SH-SY5Y (cell line): ENCODE results near the gene NCKAP5L.

Source experiments
- GATA2 ChIP-seq: IDR thresholded peaks from 2 replicates; pipeline ENCODE4 v1.6.1; 2011; ENCODE audit warnings: mild to moderate bottlenecking, low read depth, low read length
- GATA3 ChIP-seq: IDR thresholded peaks from 2 replicates; pipeline ENCODE4 v1.6.1; 2011; ENCODE audit warnings: low read depth, mild to moderate bottlenecking, low read length, moderate library complexity

The NCKAP5L gene

GRCh38 chr12:49838973-49839633 lies 10.9 kb upstream of the NCKAP5L start:
- no peak for TF ChIP-seq GATA3
- no peak for TF ChIP-seq GATA2

DNA sequence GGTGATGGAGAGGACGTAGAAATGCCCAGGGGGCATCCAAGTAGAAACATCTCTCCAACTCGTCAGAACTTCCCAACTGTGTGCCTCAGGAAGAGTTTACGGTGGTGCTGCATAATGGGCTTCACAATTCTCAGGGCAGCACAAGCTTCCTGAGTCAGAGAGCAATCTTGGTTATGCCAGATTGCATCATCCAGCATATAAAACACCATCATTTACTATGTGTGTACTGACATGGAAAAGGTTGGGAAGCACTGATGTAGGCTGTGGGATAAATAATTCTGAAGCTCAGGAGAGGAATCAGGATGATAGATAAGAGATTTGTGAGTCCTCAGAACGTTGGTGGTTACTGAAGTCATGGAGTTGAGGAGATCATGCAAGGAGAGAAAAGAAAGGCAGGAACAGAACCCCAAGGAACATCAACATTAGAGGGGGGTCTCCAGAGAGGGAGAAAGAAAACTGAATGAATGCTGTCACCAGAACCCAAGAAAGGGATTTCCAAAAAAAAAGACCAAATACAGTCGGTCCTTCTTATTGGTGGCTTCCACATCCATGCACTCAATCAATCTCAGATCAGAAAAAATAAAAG lies 4.7 kb upstream of the NCKAP5L start:
- no peak for TF ChIP-seq GATA3
- TF ChIP-seq GATA2 = no peak

DNA sequence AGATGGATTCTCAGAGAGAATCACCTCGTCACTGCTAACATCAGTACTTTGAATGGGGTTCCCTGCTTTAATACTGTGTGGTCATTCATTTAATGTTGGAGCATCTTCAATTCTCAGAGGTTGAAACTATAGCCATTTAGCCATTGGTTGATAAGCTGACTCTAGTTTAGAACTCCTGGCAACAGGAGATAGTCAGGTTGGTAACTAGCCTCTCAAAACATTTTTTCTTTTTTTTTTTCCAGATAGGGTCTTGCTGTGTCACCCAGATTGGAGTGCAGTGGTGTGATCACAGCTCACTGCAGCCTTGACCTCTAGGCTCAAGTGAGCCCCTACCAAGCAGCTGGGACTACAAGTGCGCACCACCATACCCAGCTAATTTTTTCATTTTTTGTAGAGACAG lies 3.5 kb upstream of the NCKAP5L start:
- TF ChIP-seq GATA2 = no peak
- TF ChIP-seq GATA3 = no peak

DNA sequence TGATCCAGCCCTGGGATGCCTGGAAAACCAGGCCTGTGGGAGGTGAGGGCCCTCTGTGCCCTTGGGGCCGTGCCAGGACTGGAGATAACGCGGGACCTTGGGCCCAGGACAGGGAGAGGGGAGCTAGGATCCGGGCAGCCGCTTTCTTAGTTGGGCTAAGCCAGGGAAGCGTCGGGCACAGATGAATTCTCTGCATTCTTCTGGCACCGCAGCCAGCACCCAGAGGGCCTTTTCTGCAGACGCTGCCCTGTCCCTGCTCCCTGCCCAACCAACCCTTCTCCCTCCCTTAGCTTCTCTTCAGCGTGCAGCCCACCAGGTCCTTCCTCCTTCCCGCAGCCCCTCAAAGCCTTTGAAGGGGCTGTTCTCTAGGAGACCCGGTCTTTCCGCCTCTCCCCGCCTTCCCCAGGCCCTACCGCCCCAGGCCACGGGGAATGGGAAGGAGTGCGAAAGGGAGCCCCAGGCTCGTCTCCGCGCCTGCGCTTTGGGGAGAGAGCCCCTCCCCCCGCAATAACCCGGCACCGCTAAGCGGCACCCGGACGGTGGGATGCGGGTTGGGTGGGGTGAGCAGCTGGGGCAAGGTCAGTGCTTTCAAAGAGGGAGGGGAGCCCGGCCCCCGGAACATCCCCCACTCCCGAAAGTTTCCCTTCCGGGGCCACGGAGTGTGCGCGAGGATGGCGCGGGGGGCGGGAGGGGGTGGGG lies 663 bp downstream of the NCKAP5L start:
- TF ChIP-seq GATA2 (no peak), GATA3 (no peak)

- no peak for TF ChIP-seq GATA3
- TF ChIP-seq GATA2 = no peak
Observed at GRCh38 chr12:49827051-49827400, 1.2 kb downstream of the NCKAP5L start.

DNA sequence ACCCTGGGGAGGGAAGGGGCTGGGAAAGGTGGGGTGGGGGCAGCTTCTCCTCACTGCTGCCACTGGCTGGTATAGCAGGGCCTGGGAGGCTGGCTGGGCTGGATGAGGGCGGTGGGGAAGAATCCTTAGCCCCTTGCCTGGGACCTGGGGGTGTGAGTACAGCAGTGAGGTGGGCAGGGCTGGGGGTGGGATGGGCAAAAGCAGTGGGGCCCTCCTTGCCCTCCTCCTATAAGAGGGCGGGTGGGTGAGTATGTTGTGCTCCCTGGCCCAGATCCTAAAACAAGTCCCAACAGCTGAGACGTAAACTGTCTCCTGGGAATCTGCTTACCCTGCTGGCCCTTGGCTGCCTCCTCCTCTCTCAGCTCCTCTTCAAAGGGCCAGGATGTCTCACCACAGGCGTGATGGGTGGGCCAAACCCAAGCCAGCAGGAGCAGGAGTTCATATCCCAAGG lies 2.2 kb downstream of the NCKAP5L start:
- TF ChIP-seq GATA2 (no peak), GATA3 (no peak)

DNA sequence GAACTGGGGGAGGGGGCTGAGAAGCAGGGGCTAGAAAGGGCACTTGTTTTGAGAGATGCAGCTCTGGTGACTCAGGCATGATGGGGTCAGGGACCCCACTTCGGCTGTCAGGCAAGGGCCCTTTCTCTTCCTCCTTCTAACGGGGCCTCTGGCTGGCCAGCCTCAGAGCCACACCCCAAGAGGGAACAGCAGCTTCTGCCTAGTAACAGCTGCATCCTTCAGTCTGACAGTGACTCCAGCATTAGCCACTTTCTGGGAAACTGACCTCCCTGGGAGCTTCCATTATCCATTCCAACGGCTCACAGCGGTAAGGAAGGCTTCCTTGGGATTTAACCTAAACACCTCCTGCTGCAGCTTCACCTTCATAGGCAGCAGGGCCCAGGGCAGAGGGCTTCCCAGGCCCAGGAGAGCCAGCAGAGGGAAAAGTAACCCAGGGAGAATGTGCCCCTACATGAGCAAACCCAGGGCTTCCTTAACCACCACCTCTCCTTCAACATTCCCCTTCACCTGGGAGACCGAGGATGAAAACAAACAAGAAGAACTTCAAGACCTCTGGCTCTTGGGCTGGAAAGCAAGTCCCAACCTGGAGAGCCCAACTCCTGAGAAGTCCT lies 2.7 kb downstream of the NCKAP5L start:
- TF ChIP-seq GATA3 = no peak
- no peak for TF ChIP-seq GATA2

DNA sequence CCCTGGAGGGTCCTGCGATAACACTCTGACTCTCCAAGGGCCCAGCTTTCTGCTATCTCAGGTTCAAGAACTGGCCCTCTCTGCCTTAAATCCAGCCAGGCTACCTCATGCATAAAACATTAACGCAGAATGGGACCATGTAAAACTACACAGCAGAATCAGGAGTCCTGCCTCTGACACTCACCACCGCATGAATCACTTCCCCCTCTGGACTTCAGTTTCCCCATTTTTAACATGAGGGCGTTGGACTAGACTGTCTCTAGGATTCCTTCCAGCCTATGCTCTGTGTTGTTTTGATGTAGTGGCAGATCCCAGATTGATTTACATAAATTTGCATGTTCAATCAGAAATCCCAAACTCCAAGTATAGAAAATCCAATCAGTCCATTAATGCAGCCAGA lies 3.3 kb downstream of the NCKAP5L start:
- TF ChIP-seq GATA2 (no peak), GATA3 (no peak)

DNA sequence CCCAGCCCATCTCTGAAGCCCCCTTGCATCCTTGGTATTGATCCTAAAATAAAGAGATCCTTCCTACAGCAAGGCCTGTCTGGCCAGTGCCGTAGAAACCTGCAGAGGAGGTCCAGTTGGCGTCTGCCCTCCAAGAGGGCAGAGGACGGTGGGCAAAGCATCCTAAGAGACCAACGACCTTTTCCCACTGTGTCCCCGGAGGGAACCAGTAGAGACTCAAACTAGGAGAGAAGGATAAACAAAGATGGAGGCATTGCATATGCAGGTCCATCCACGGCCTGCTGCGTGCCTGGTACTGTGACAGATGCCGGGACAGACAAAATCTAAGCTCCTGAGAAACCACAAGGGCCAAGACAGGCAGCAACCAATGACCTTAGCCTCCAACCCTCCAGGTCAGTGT lies 3.8 kb downstream of the NCKAP5L start:
- no peak for TF ChIP-seq GATA2
- TF ChIP-seq GATA3 = no peak

DNA sequence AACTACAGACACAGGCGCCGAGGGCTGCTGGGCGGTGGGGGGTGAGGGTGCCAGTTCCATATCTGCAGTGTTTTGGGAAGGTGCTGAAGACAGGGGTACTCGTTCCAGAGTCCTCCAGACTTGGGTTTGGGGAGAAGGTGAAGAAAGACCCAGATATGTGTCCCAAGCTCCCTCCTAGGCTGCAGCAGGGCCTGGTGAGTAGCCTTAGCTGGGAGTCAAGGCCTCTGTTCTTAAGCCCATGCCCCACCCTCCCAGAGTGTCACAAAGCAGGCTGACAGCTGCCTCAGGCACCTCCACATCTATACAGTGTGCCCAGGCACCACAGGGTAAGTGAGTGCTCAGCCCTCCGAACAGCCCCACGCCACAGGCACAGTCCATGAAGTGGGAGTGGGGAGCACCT lies 4.3 kb downstream of the NCKAP5L start:
- TF ChIP-seq GATA3 = no peak
- TF ChIP-seq GATA2 = no peak

DNA sequence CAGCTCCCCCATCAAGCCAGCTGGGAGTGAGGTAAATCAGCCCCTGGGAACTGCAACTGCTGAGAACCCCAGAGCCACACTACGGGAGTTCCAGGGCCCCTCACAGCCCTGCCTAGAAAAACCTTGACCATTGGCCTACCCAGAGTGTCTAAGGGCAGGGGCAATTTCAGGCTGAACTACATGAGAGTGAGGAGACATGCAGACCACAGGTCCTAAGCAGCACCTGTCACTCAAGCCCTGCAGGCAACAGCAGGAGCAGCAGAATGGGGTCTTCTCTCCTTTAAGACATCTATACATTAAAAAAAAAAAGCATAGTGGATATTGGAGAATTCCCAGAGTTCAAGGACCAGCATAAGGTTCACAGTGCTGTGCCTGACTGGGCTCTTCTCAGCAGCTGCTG lies 4.9 kb downstream of the NCKAP5L start:
- TF ChIP-seq GATA3 = no peak
- no peak for TF ChIP-seq GATA2

- no peak for TF ChIP-seq GATA2
- TF ChIP-seq GATA3 = no peak
Observed at GRCh38 chr12:49821373-49822287, 6.6 kb downstream of the NCKAP5L start.

- TF ChIP-seq GATA3 (no peak), GATA2 (no peak)
Observed at GRCh38 chr12:49819786-49820185, 8.4 kb downstream of the NCKAP5L start.
